DMS53 treated with DMSO at 0.1 percent for 48 hours (cell line): ENCODE data around the gene ESM1.
"Not testable (repeated sequence)": the region's sequence is repeated elsewhere in the genome, so short reads cannot be mapped to it uniquely, and the experiment has no call there.

Source experiments
- DNase-seq: peaks from one replicate; lab custom pipeline; 2025; ENCODE audit not compliant: unreplicated experiment; lab: John Stamatoyannopoulos, UW

ESM1 gene

GRCh38 chr5:54985301-54986268 lies at the start of gene ESM1:
Gene ESM1, minus strand, starts transcription at chr5:54985593. Its CDS starts 76 bp downstream, at chr5:54985517.
- peak; percentile 70 for DNase-seq

GRCh38 chr5:55033568-55033967 lies 48.2 kb upstream of the ESM1 start:
- no peak for DNase-seq

GRCh38 chr5:55031492-55031891 lies 46.1 kb upstream of the ESM1 start:
- no peak for DNase-seq

- no peak for DNase-seq
Observed at GRCh38 chr5:55030676-55031369, 45.4 kb upstream of the ESM1 start.

GRCh38 chr5:55030220-55030619 lies 44.8 kb upstream of the ESM1 start:
- no peak for DNase-seq

GRCh38 chr5:55027595-55027994 lies 42.2 kb upstream of the ESM1 start:
- no peak for DNase-seq

- no peak for DNase-seq
Observed at GRCh38 chr5:55022450-55022849, 37.1 kb upstream of the ESM1 start.

- no peak for DNase-seq
Observed at GRCh38 chr5:55021821-55022220, 36.4 kb upstream of the ESM1 start.

- no peak for DNase-seq
Observed at GRCh38 chr5:55021410-55021809, 36.0 kb upstream of the ESM1 start.

GRCh38 chr5:55010149-55010548 lies 24.8 kb upstream of the ESM1 start:
- not testable (repeated sequence) for DNase-seq

GRCh38 chr5:55004729-55005128 lies 19.3 kb upstream of the ESM1 start:
- DNase-seq, result no peak

GRCh38 chr5:55003432-55004065 lies 18.2 kb upstream of the ESM1 start:
- DNase-seq, result no peak

GRCh38 chr5:55002166-55002565 lies 16.8 kb upstream of the ESM1 start:
- not testable (repeated sequence) for DNase-seq

GRCh38 chr5:54997081-54997480 lies 11.7 kb upstream of the ESM1 start:
- no peak for DNase-seq

- DNase-seq, result no peak
Observed at GRCh38 chr5:54996466-54996865, 11.1 kb upstream of the ESM1 start.

GRCh38 chr5:54995168-54995567 lies 9.8 kb upstream of the ESM1 start:
- DNase-seq, result no peak

GRCh38 chr5:54994628-54995027 lies 9.2 kb upstream of the ESM1 start:
- DNase-seq, result no peak

- DNase-seq, result no peak
Observed at GRCh38 chr5:54993318-54993717, 7.9 kb upstream of the ESM1 start.

GRCh38 chr5:54991416-54991815 lies 6.0 kb upstream of the ESM1 start:
- DNase-seq, result no peak

GRCh38 chr5:54990841-54991258 lies 5.5 kb upstream of the ESM1 start:
- no peak for DNase-seq

- DNase-seq, result no peak
Observed at GRCh38 chr5:54988817-54989216, 3.4 kb upstream of the ESM1 start.

- no peak for DNase-seq
Observed at GRCh38 chr5:54988218-54988617, 2.8 kb upstream of the ESM1 start.
